HCT116 (cell line): ENCODE results near the gene CD22.

ENCODE experiments used
- EZH2 ChIP-seq: fragments of 200-600 bp; sonication (generic); IDR thresholded peaks from 2 replicates; pipeline ENCODE4 v1.6.1; 2017; ENCODE audit warnings: antibody characterized with exemption, mixed run types
- POLR2A ChIP-seq: IDR thresholded peaks from 2 replicates; pipeline ENCODE4 v1.7.0; 2011; ENCODE audit warnings: borderline replicate concordance; ENCODE audit not compliant: insufficient read depth, insufficient read length; ENCODE audit errors: extremely low read depth
- POLR2AphosphoS5 ChIP-seq: IDR thresholded peaks from 2 replicates; pipeline ENCODE4 v1.6.1; 2011; ENCODE audit warnings: mild to moderate bottlenecking, low read depth, low read length, moderate library complexity
- SIN3A ChIP-seq: IDR thresholded peaks from 2 replicates; pipeline ENCODE4 v1.6.1; 2012; ENCODE audit warnings: low read depth
- SP1 ChIP-seq: IDR thresholded peaks from 2 replicates; pipeline ENCODE4 v1.6.1; 2012; ENCODE audit warnings: low read depth
- ZNF274 ChIP-seq: fragments of 200-500 bp; sonication (Bioruptor generic); IDR thresholded peaks from 2 replicates; pipeline ENCODE4 v1.6.1; 2014; ENCODE audit warnings: mild to moderate bottlenecking, low read depth, low read length, inconsistent platforms
- TF ChIP-seq, protein P1 (sequence below), 3 experiments: fragments of 200-600 bp in 1 of 3; sonication (generic) in 1 of 3; IDR thresholded peaks in 2 of 3; conservative IDR thresholded peaks in 1 of 3; 2 replicates each; pipeline ENCODE4 v1.5.1; 2012 to 2017; ENCODE audit warnings: low read depth in 2 of 3, low read length in 2 of 3, antibody characterized with exemption in 1 of 3, borderline replicate concordance in 1 of 3, control low read depth in 1 of 3, mild to moderate bottlenecking in 1 of 3, mixed read lengths in 1 of 3, mixed run types in 1 of 3, moderate library complexity in 1 of 3; ENCODE audit not compliant: insufficient read depth in 1 of 3
- TF ChIP-seq, protein P2 (sequence below): IDR thresholded peaks from 2 replicates; pipeline ENCODE4 v1.6.1; 2012

DNA sequence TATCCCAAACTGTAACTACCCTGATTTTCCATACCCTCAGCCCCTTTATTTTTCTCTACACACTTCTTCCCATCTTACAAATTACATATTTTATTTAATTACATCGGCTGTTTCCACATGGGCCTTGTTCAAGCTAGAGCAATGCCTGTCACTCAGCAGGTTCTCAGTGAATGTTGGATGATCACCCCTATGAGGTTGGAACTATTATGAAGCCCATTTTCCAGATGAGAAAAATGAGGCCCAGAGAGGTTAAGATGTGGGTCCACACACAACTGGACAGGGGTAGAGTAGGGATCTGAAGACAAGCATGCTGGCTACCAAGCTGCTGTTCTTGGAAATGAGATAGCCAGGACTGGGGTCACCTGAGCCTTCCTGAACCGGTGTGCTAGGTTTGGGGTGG lies 27.0 kb upstream of the CD22 start:
- TF ChIP-seq SP1, result no peak
- no peak for TF ChIP-seq EZH2
- TF ChIP-seq, protein P1, sequence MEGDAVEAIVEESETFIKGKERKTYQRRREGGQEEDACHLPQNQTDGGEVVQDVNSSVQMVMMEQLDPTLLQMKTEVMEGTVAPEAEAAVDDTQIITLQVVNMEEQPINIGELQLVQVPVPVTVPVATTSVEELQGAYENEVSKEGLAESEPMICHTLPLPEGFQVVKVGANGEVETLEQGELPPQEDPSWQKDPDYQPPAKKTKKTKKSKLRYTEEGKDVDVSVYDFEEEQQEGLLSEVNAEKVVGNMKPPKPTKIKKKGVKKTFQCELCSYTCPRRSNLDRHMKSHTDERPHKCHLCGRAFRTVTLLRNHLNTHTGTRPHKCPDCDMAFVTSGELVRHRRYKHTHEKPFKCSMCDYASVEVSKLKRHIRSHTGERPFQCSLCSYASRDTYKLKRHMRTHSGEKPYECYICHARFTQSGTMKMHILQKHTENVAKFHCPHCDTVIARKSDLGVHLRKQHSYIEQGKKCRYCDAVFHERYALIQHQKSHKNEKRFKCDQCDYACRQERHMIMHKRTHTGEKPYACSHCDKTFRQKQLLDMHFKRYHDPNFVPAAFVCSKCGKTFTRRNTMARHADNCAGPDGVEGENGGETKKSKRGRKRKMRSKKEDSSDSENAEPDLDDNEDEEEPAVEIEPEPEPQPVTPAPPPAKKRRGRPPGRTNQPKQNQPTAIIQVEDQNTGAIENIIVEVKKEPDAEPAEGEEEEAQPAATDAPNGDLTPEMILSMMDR (IDR thresholded peaks at IDR 0.05 in 2 of 3, conservative IDR thresholded peaks at IDR 0.05 in 1 of 3; ENCODE audit: borderline replicate concordance in 1 of 3, insufficient read depth in 1 of 3, low read depth in 2 of 3, low read length in 2 of 3), result no peak
- TF ChIP-seq SIN3A, result no peak
- TF ChIP-seq, protein P2, sequence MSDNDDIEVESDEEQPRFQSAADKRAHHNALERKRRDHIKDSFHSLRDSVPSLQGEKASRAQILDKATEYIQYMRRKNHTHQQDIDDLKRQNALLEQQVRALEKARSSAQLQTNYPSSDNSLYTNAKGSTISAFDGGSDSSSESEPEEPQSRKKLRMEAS, result no peak
- no peak for TF ChIP-seq POLR2A
- TF ChIP-seq ZNF274, result no peak
- no peak for TF ChIP-seq POLR2AphosphoS5
